Measurements from ENCODE around the gene MRPL46. TPM values are rescaled to one million over a fixed set of nuclear protein-coding genes. Genes with fewer than 3 reads are reported as not detected.
A peak's percentile ranks its signal among the peaks of the same experiment; 100 is the strongest.

MRPL46 gene
- polyA plus RNA-seq (2012; ENCODE audit: insufficient read length, low read depth): 62.4 TPM

- peak; percentile 89 for TF ChIP-seq POLR2AphosphoS5 (IDR thresholded peaks at IDR 0.05; ENCODE audit: low read depth, low read length)
- peak in 1 of 2 experiments; percentile 36; a peak in 1 of 4 replicates for TF ChIP-seq REST (IDR thresholded peaks at IDR 0.05; ENCODE audit: insufficient read depth in 1 of 2, low read depth in 2 of 2, low read length in 2 of 2)
- TF ChIP-seq SIN3A (IDR thresholded peaks at IDR 0.05; ENCODE audit: borderline replicate concordance, insufficient read depth, low read length): peak; percentile 51; the same call in 1 of the 2 replicates
- TF ChIP-seq TAF1 (IDR thresholded peaks at IDR 0.05; ENCODE audit: borderline replicate concordance, insufficient read depth, low read length): peak; percentile 88
- TF ChIP-seq FOXP2 (optimal IDR thresholded peaks at IDR 0.05; ENCODE audit: borderline replicate concordance, extremely low read depth, extremely low read length, insufficient read depth): no peak
Observed at GRCh38 chr15:88467073-88467934, at the start of gene MRPL46, which contains the start of gene MRPS11. Gene MRPL46 (minus strand): TSS chr15:88467388. CDS start chr15:88467377, 11 bp downstream. Gene MRPS11 (plus strand): TSS chr15:88467708. CDS start chr15:88467718, 10 bp downstream.

GRCh38 chr15:88513195-88513594 is 46.0 kb upstream of the MRPL46 start:
- TF ChIP-seq TAF1 (IDR thresholded peaks at IDR 0.05; ENCODE audit: borderline replicate concordance, insufficient read depth, low read length) (no peak), REST (IDR thresholded peaks at IDR 0.05; ENCODE audit: insufficient read depth in 1 of 2, low read depth in 2 of 2, low read length in 2 of 2) (no peak), FOXP2 (optimal IDR thresholded peaks at IDR 0.05; ENCODE audit: borderline replicate concordance, extremely low read depth, extremely low read length, insufficient read depth) (no peak), SIN3A (IDR thresholded peaks at IDR 0.05; ENCODE audit: borderline replicate concordance, insufficient read depth, low read length) (no peak), POLR2AphosphoS5 (IDR thresholded peaks at IDR 0.05; ENCODE audit: low read depth, low read length) (no peak)

GRCh38 chr15:88512601-88513000 is 45.4 kb upstream of the MRPL46 start:
- TF ChIP-seq REST (IDR thresholded peaks at IDR 0.05; ENCODE audit: insufficient read depth in 1 of 2, low read depth in 2 of 2, low read length in 2 of 2) (no peak), POLR2AphosphoS5 (IDR thresholded peaks at IDR 0.05; ENCODE audit: low read depth, low read length) (no peak), FOXP2 (optimal IDR thresholded peaks at IDR 0.05; ENCODE audit: borderline replicate concordance, extremely low read depth, extremely low read length, insufficient read depth) (no peak), SIN3A (IDR thresholded peaks at IDR 0.05; ENCODE audit: borderline replicate concordance, insufficient read depth, low read length) (no peak), TAF1 (IDR thresholded peaks at IDR 0.05; ENCODE audit: borderline replicate concordance, insufficient read depth, low read length) (no peak)

GRCh38 chr15:88512078-88512477 is 44.9 kb upstream of the MRPL46 start:
- no peak for TF ChIP-seq REST (IDR thresholded peaks at IDR 0.05; ENCODE audit: insufficient read depth in 1 of 2, low read depth in 2 of 2, low read length in 2 of 2)

Measured in PFSK-1 (cell line).